GM19023 (cell line): ENCODE data around the gene PCDH19.
A peak's percentile ranks its signal among the peaks of the same experiment; 100 is the strongest.
"Not testable (repeated sequence)": the region's sequence is repeated elsewhere in the genome, so short reads cannot be mapped to it uniquely, and the experiment has no call there.

Experiments used
- ATAC-seq: cut with Tn5 transposase; IDR thresholded peaks from one replicate; pipeline ENCODE4 v1.9.1; 2021; ENCODE audit warnings: mild to moderate bottlenecking, moderate library complexity; ENCODE audit not compliant: unreplicated experiment

Gene PCDH19, protein sequence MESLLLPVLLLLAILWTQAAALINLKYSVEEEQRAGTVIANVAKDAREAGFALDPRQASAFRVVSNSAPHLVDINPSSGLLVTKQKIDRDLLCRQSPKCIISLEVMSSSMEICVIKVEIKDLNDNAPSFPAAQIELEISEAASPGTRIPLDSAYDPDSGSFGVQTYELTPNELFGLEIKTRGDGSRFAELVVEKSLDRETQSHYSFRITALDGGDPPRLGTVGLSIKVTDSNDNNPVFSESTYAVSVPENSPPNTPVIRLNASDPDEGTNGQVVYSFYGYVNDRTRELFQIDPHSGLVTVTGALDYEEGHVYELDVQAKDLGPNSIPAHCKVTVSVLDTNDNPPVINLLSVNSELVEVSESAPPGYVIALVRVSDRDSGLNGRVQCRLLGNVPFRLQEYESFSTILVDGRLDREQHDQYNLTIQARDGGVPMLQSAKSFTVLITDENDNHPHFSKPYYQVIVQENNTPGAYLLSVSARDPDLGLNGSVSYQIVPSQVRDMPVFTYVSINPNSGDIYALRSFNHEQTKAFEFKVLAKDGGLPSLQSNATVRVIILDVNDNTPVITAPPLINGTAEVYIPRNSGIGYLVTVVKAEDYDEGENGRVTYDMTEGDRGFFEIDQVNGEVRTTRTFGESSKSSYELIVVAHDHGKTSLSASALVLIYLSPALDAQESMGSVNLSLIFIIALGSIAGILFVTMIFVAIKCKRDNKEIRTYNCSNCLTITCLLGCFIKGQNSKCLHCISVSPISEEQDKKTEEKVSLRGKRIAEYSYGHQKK (N-terminal part only)

DNA sequence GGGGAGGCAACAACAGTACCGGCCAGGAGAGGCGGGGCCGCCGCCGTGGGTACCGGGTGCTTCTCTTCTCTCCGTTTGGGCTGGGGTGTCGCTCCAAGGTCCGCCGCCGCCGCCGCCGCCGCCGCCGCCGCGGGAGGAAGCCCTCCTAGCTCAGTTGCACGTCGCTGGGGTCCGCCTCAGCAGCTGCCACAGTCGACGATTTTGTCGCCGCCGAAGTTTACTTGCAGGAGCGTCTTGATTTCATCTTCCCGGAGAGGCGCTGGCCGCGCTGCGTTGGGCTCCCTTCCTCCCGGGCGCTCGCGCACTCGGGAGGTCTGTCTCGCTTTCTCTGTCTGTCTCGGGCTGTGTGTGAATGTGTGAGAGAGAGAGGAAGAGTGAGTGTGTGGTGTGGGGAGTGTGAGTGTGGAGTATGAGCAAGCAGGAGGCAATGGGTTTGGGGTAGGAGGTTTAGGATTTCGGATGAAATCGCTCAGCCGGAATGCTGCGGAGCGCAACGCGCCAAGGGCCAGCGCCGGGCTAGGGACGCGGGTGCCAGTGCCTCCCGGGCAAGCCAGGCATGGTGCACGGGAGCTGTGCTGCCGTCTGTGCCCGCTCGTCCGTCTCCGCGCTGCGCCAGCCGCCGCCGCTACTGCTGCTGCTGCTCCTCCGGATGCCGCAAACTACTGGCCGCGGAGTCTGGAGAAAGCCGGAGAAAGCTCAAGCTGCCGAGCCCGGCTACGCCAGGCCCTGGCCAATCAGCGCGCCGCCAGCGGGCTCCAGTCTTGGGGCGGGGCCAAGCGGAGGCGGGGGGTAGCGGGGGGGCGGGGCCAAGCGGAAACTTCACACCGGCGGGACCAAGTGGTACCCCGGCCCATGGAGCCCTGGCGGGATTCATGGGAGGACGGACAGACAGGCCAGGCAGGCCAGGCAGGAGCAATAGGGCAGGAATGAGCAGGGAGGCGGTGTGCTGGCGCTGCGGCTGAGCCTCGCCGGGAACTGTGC lies at the start of gene PCDH19:
Gene PCDH19, minus strand, starts transcription at position 664 of the 981 bp plus-strand sequence. CDS start 1,676 bp downstream, outside the sequence.
- no peak for ATAC-seq

DNA sequence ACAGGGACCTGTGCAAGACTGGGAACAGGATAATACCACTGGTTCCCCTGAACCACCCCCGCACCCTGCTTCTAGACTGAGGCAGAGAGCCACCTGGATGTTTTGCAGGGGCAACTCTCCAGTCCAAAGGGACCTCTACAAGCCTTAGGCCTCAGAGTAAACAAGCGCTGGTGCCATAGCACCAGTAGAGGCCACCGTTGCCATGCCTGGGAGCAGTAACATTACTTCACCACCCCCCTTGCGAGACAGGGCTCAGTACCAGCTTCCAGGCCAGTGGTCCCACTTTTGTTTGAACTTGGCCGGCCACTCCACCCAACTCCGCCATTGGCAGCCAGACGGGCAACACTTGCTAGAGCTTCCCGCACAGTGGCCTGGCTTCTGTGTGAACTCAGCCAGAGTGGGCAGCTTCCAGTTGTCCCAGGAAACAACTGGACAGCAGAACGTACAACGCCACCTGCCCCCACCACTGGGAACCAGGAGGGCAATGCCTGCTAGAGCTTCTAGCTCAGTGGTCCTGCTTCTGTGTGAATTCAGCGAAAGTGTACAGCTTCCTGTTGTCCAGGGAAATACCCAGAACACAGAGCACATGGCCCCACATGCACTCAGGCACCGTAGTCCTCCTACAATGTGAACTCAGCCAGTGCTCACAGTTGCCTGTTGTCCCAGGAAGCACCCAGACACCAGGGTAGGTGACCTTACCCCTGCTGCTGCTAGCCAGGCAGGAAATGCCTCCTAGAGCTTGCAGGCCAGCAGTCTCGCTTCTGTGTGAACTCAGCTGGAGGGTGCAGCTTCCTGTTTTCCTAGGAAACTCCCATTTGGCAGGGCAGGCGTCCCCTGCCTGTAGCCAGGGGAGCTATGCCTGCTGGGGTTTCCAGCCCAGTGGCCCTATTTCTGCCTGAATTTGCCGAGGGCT lies 39.9 kb upstream of the PCDH19 start:
- ATAC-seq, result no peak

DNA sequence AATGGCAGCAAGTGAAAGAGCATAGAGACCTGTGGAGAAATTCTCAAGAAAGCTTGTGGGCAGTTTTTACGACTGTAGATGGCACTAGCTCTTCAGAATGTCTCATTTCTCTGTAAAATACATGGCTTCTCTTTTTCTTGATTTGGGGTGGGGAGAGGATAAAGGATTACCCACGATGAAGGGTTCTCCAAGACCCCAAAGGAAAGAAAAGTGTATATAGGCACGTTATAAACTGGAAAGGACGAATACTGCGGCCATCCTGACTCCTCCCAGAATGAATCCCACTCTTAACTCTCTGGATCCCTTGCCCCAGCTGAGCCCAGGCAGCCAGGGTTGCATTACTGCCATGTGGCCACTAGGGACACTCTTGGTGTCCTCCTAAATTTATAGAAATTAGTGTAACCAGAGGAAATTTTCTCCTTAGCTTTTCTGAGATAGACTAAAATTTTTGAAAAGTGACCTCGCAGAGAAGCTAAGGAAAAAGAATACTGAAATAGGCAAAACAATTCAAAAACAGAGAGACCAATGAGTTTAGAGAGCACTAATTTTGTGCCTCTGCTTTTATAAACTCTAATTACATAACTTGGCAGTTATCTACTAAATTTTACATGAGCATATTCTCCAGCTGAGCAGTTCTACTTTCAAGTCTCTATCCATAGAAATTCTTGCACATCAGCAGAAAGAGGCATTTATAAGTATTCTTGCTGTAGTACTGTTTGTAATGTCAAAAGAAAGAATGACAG lies 37.8 kb upstream of the PCDH19 start:
- no peak for ATAC-seq

DNA sequence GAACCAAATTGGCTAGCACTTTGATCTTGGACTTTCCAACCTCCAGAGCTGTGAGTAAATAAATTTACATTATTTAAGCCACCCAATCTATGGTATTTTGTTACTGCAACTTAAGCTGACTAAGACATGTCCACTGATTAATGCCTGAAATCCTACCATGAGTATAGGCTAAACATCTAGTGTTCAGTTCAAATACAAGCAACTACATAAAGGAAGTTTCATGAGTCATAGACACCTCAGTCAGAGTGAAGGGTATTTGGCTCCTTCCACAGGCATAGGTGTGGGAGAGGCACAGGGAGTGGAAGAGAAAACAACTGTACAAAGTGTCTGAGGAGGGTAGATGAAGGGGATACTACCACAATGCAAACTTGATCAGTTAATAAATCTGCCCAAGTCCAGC lies 35.5 kb upstream of the PCDH19 start:
- no peak for ATAC-seq

DNA sequence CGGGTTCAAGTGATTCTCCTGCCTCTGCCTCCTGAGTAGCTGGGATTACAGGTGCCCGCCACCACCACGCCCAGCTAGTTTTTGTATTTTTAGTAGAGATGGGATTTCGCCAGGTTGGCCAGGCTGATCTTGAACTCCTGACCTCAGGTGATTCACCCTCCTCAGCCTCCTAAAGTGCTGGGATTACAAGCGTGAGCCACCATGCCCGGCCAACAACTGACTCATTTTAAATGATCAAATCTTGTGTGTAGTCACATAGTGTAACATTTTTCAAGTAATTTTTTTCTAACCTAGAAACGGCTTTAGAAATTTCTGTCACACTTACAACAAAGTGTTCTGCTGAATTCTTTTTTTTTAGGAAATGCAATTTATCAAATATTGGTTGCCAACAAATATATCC lies 31.2 kb upstream of the PCDH19 start:
- ATAC-seq, result not testable (repeated sequence)

DNA sequence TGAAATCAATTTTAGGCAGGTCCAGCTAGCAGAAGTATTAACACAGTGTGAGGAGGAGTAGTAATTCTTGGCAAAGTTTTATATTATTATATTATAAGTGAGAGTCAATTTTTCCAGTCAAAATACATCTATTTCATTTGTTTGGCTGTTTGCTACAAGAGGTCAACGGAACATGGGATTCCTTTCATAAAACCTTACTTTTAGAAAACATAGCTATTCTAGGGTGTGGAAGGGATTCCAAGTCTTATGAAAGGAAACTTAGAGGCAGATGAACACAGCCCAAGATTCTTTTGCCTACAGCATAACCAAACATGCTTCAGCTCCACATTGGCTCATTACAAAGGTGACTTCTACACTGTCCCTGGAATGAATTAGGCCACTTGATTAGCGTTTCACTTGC lies 29.9 kb upstream of the PCDH19 start:
- ATAC-seq, result no peak

DNA sequence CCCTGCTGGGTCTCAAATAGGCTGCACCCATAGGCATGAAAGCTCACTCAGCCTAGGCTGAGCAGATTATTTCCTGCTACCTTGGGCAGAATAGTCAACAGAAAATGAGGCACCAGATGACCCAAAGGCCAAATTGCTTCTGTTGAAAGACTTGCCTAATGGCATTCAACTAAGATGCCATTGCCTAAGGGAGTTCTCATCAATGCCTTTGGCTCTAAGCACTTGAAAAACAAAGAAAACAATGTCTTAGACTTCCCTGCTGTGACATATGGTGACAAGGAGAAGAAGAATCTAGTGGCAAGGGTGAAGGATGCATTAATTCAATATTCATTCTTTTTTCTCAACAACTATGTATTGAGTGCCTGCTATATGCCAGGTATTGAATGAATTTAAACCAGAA lies 25.7 kb upstream of the PCDH19 start:
- no peak for ATAC-seq

DNA sequence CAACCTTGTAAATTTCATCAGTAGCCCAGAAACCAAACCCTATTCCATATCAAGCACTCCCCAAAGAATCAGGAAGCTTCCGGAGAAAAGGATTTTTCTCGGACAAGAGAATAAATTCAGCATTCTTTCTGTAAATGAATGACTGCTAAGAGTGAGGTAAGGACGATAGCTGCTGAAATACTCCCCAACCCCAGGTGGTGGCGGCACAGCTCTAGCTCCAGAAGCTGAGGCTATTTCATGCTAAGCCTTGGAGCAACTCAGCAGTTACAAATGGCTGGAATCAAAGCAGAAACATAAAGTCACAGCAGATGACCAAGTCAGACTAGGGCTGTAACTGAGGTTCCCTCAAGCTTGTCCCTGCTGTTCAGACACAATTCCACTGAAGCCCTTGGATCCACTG lies 13.9 kb upstream of the PCDH19 start:
- no peak for ATAC-seq

DNA sequence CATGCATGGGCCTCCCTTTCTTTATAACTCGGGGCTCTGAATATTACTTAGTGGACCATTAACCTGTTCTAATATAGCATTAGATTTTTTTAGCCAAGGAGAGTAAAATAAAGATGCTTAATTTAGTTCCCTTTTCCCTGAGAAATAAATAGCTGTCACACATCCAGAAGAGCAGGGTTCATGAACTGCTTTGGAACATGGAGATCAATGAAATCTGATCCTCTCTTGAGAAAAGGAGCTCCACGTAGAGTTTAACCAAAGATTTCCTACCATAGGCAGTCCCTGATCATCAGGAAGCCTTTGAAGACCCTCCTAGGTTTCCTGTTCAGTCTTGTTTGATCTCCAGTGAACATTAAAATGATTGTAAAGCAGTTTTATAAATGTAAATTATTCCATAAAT lies 8.5 kb upstream of the PCDH19 start:
- ATAC-seq, result no peak

DNA sequence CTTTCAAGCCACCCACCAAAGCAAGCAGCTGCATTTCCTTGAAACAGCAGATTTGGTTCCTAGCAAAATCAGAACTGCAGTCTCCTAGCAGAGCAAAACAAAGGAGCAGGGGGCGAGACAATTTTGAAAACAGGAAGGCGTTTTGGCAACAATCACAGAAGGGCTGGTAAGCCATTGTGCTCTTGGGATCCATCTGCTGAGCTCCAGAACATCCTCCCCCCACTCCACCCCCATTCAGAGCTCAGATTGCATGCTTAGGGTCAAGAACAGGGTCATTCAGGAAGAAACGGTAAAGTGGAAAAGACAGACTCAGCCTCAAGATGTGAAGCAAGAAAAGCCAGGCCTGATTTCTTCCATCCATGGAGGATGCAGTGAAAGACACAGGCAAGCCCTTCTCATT lies 7.6 kb upstream of the PCDH19 start:
- no peak for ATAC-seq

DNA sequence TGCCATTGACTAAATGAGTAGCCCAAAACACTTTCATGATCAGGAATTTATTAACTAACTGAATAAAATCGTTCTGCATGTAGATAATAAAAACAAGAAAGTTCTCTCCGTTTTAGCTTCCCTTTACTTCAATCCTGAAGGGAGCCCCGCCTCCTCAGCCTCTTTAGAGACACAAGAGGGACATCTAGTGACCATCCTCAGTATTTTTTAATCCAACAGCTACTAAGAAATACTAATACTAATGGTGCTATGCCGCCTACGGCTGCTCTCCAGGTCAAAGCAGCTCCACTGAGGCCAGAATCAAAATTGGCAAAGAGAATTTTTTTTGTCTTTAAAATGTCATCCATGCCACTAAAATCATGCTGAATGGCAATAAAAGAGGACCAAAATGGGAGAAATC lies 3.2 kb upstream of the PCDH19 start:
- peak; percentile 51 for ATAC-seq

DNA sequence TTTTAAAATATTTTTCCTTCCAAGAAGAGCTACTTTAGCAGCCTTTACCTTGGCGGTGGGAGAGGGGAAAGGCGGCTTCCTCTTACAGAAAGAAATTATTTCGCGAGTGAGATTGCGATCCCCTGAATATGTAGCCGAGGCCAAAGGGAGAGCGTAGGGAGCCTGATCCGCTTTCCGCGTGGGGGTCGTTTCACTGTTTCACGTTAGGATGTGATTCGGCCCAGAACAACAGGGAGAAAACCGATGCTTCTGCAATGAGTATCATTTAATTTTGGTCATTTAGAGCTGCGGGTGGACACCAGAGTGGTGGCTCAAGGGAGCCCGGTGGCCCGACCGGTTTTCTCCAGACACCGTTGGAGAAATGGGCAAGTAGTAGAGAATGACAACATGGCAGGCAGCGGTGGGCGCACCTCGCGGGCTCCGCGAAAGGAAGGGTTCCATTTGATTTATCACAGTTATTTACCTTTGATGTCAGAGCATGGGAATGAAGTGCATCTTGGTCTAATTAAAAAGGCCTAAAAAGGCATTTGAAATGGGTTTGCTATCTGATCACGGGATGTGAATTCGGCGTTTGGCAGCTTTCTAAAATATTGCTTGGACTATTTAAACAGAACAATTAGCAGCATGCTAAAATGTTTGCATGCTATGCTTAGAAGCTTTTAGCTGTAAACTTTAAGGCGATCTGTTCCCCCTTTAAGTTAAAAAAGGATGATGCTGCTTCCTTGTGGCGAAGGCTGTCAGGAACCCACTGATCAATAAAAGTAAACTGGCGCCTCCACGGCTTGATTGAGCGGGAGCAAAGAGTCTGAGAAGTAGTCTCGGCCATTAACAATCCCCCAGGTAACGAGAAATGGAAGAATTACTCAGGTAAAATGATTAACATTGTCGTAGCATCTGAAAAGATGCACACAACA lies 2.0 kb upstream of the PCDH19 start:
- no peak for ATAC-seq

DNA sequence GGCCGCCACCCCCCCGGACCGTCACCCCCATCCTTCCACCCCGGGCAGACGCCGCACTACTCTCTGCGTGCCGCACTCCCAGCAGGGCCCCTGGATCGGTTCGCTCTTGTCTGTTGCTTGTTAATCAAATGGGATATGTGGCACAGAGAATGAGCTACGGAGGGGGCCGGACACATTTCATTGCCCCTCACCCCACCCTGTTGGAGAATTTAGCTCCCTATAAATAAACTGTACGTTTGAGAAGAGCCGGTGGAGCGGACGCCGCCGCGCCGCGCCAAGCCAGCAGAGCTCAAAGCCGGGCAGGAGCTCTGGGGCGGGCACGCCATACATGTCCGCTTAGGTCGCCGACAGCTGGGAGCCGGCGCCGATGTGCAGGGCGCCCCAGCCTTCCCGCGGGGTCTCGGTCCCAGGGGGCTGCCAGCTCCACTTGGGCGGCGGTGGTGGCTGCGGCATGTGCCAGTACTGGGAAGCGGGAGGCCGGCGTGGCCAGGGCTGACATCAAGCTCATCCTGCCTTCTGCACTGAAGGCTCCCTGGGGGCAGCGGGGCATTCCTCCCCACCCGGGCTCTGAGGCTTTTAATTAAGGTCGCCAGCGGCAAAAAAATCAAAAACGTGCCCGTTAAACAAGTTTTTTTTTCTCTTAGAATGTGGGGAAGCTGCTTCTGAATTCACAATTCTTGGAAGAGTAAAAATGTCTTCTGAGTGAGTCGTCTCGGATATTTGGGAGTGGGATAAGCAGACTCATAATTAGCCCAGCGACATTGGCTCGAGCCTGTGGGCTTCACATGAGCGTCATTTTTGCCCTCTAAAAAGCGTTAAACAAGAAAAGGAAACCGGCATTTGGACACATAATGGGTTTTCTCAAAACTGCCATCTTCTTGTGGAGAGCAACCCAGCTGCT lies 1.1 kb upstream of the PCDH19 start:
- no peak for ATAC-seq

DNA sequence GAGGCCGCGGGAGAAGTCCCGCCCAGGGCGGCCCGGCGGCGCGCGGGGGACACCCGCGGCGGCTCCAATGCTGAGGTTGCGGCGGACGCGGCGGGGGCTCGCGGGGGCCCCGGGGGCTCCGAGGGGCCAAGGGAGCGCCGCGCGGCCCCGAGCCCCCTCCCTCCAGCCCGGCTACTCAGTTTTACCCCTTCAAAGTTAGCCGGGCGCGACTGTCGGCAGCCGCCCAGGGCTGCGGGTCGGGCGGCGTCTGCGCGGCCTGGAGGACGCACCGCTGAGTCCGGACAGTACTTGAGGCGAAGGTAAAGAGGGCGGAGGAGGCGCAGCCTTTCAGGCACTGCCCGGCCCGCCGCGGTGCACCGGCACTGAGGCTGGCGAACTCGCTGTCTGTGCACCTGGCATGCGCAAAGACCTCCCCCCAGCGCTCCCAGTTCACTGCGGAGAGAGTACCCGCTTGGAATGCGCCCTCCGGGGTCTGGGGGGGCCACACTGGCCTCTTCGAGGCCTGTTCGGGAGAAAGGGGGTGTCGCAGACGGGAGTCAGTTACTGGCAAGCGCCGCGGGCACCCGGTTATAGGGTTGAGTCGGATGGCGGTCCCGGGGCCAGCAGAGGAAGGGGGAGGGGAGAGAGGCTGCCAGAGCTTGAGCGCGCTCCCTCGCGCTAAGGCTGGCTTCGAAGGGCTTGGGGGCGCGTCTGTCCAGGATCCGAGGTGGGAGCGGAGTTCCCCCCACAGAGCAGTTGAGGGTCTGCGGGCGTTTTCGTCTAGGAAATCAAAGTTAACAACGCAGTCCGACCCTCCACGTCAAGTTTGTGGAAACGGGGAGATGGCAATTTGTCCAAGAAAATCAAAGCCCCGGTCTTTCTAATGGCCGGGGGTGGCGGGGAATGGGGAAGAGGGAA lies 1.1 kb downstream of the PCDH19 start:
- ATAC-seq, result no peak

DNA sequence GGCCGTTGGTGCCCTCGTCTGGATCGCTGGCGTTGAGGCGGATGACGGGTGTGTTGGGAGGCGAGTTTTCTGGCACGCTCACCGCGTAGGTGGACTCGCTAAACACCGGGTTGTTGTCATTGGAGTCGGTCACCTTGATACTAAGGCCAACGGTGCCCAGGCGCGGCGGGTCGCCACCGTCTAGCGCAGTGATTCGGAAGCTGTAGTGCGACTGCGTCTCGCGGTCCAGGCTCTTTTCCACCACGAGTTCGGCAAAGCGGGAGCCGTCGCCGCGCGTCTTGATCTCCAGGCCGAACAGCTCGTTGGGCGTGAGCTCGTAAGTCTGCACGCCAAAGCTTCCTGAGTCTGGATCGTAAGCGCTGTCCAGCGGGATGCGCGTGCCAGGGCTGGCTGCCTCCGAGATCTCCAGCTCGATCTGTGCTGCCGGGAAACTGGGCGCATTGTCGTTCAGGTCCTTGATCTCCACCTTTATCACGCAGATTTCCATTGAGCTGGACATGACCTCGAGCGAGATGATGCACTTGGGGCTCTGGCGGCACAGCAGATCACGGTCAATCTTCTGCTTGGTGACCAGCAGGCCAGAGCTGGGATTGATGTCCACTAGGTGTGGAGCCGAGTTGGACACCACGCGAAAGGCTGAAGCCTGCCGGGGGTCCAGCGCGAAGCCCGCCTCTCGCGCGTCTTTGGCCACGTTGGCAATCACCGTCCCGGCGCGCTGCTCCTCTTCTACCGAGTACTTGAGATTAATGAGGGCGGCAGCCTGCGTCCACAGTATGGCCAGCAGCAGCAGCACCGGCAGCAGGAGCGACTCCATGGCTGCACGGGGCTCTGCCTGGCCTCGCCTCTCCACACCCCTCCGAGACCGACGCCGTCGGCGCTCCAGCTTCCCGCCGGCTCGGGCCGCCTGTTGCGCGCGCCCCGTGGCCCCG lies 2.0 kb downstream of the PCDH19 start:
- no peak for ATAC-seq
